Subcutaneous adipose tissue (tissue), 4 donors: ENCODE data around the gene DAAM2. TPM values are rescaled to one million over a fixed set of nuclear protein-coding genes. Genes with fewer than 3 reads are reported as not detected.

ENCODE experiments used
- CTCF ChIP-seq: fragments of 450-650 bp; IDR thresholded peaks from one replicate; pipeline ENCODE4 v1.5.1; 2016; ENCODE audit warnings: low read depth, mild to moderate bottlenecking, control low read depth, antibody characterized with exemption, moderate library complexity
- total RNA-seq, 4 donors: library from RNA; depleted of rRNA; stranded (reverse); fragments of >200 nt; gene quantifications; one replicate each; pipeline ENCODE4 v1.1.0, GENCODE V29; 2016

Gene DAAM2
- total RNA-seq, 4 donors from 2014 or later = 36.7 to 125 (median 53.2) TPM

- TF ChIP-seq CTCF = no peak
Observed at GRCh38 chr6:39929733-39930461, 137.7 kb downstream of the DAAM2 start.

- no peak for TF ChIP-seq CTCF
Observed at GRCh38 chr6:39930540-39930939, 138.4 kb downstream of the DAAM2 start.

GRCh38 chr6:39931607-39932006 is 139.4 kb downstream of the DAAM2 start:
- no peak for TF ChIP-seq CTCF

- TF ChIP-seq CTCF = no peak
Observed at GRCh38 chr6:39932386-39932910, 140.3 kb downstream of the DAAM2 start.

GRCh38 chr6:39933669-39934130 is 141.5 kb downstream of the DAAM2 start:
- TF ChIP-seq CTCF = no peak

GRCh38 chr6:39934131-39934757 is 142.1 kb downstream of the DAAM2 start, which contains the start of gene MOCS1:
TSS of gene MOCS1 (minus strand) at chr6:39934462. CDS start at chr6:39934417, 45 bp downstream.
- TF ChIP-seq CTCF = no peak

- TF ChIP-seq CTCF = no peak
Observed at GRCh38 chr6:39935241-39935640, 143.1 kb downstream of the DAAM2 start.
